Measurements from ENCODE around the gene C19orf47. TPM values are rescaled to one million over a fixed set of nuclear protein-coding genes. Genes with fewer than 3 reads are reported as not detected.

The C19orf47 gene
- total RNA-seq, 2 donors from 2014 or later, result 20.2 to 34.2 TPM

DNA sequence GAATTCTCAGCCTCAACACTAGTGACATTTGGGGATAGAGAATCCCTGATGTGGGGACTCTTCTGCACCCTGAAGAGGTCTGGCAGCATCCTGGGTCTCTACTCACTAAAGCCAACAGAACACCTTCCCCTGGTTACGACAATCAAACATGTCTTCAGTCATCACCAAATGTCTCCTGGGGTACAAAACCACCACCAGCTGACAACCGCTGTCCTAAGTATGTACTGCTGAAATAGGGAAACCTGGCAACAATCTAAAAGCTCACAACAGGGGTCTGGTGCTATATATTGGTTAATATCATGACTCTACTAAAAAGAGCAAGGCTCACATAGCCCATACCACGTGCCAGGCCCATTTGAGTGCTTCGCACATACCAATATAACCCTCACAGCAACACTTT is 76.5 kb downstream of the C19orf47 start:
- TF ChIP-seq, protein P1, sequence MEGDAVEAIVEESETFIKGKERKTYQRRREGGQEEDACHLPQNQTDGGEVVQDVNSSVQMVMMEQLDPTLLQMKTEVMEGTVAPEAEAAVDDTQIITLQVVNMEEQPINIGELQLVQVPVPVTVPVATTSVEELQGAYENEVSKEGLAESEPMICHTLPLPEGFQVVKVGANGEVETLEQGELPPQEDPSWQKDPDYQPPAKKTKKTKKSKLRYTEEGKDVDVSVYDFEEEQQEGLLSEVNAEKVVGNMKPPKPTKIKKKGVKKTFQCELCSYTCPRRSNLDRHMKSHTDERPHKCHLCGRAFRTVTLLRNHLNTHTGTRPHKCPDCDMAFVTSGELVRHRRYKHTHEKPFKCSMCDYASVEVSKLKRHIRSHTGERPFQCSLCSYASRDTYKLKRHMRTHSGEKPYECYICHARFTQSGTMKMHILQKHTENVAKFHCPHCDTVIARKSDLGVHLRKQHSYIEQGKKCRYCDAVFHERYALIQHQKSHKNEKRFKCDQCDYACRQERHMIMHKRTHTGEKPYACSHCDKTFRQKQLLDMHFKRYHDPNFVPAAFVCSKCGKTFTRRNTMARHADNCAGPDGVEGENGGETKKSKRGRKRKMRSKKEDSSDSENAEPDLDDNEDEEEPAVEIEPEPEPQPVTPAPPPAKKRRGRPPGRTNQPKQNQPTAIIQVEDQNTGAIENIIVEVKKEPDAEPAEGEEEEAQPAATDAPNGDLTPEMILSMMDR (IDR thresholded peaks at IDR 0.05), result no peak
- H3K27ac ChIP-seq, result no peak overlapping the region
- no peaks in the 10 kb centered on the region for H3K27me3 ChIP-seq (replicated peaks; ENCODE audit: insufficient read depth)
- ATAC-seq (ENCODE audit: insufficient number of reproducible peaks, low FRiP score, low read depth) (no peak), DNase-seq (ENCODE audit: low spot score) (no peak)
- no peak overlapping the region for H3K4me3 ChIP-seq
- H3K4me1 ChIP-seq (ENCODE audit: control insufficient read depth in 1 of 2, low read depth in 2 of 2), result peaks cover under 1 to 21% of the 10 kb centered on the region in 2 donors
- H3K36me3 ChIP-seq, result no peaks in the 10 kb centered on the region
- no peaks in the 10 kb centered on the region for H3K9me3 ChIP-seq

DNA sequence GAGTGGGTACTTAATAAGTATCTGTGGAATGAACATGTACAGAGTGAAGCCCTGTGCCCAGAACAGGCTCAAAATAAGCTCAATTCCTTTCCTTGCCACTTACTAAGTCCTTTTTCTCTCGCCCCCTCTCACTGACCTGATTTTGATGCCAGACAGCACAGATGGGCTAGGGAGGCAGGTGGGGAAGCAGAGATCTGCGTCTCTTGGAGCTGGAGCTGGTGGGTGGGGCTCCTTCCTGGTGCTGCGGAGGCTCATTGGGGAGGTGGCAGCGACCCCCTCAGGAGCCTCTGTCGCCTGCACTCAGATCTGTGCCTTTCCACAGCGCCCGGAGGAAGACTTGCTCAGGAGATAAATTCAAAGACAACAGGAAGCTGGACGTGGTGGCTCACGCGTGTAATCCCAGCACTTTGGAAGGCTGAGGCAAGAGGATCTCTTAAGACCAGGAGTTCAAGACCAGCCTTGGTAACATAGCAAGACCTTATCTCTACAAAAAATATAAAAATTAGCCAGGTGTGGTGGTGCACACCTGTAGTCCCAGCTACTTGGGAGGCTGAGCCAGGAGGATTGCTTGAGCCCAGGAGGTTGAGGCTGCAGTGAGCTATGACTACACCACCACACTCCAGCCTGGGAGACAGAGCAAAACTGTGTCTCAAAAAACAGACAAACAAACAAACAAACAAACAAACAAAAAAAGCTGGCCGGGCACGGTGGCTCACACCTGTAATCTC is 77.7 kb downstream of the C19orf47 start:
- Histone ChIP-seq H3K27ac (no peak overlapping the region), H3K36me3 (no peaks in the 10 kb centered on the region), H3K9me3 (no peaks in the 10 kb centered on the region), H3K4me3 (no peak overlapping the region), H3K27me3 (replicated peaks; ENCODE audit: insufficient read depth) (no peaks in the 10 kb centered on the region), H3K4me1 (ENCODE audit: control insufficient read depth in 1 of 2, low read depth in 2 of 2) (peaks cover 6 to 30% of the 10 kb centered on the region in 2 donors)
- TF ChIP-seq, protein P1 (IDR thresholded peaks at IDR 0.05), result no peak
- ATAC-seq (ENCODE audit: insufficient number of reproducible peaks, low FRiP score, low read depth) (no peak), DNase-seq (ENCODE audit: low spot score) (no peak)

Other genes with a start within 250 kb of the C19orf47 start
- gene MAP3K10, start 157.0 kb downstream of the C19orf47 start, total RNA-seq, result 10 to 100 TPM; 30.2 to 32.5 TPM
- not detected for gene TTC9B, start 130.0 kb downstream of the C19orf47 start, total RNA-seq
- 1 to 10 TPM in 1 of 2 donors, not detected in 1; 1.6 TPM for gene CCNP, start 121.7 kb downstream of the C19orf47 start, total RNA-seq
- 100 to 1,000 TPM in 1 of 2 donors, 10 to 100 TPM in 1; 94.5 to 138 TPM for gene AKT2, start 63.1 kb downstream of the C19orf47 start, total RNA-seq
- 100 to 1,000 TPM; 386 to 531 TPM for gene PLD3, start 298 bp upstream of the C19orf47 start, total RNA-seq
- not detected for gene HIPK4, start 41.8 kb upstream of the C19orf47 start, total RNA-seq
- gene PRX, start 65.0 kb upstream of the C19orf47 start, total RNA-seq, result 1 to 10 TPM; 3.7 to 7.3 TPM
- 10 to 100 TPM; 22.7 to 42.3 TPM for gene SERTAD1, start 77.6 kb upstream of the C19orf47 start, total RNA-seq
- gene SERTAD3, start 95.9 kb upstream of the C19orf47 start, total RNA-seq, result 10 to 100 TPM; 12.3 to 19.4 TPM
- gene BLVRB, start 117.3 kb upstream of the C19orf47 start, total RNA-seq, result 100 to 1,000 TPM in 1 of 2 donors, 10 to 100 TPM in 1; 97.4 to 229 TPM
- gene SPTBN4, start 118.6 kb upstream of the C19orf47 start, total RNA-seq, result 1 to 10 TPM; 2.0 to 7.0 TPM
- 10 to 100 TPM; 36.0 to 78.4 TPM for gene SHKBP1, start 228.5 kb upstream of the C19orf47 start, total RNA-seq

Measured in thoracic aorta (tissue), 2 donors.